OCI-LY1 (cell line): Measurements from ENCODE around the gene PRR5L.

Source experiments
- H2AFZ ChIP-seq: fragments of 200-600 bp; sonication (generic), shearing (Covaris generic); 2 replicates; pipeline ENCODE4 v1.6.0; 2014; ENCODE audit warnings: antibody characterized with exemption, mild to moderate bottlenecking, low read length
- H3F3A ChIP-seq: fragments of 200-600 bp; sonication (generic), shearing (Covaris generic); 2 replicates; pipeline ENCODE4 v1.6.0; 2014; ENCODE audit warnings: mild to moderate bottlenecking, antibody characterized with exemption, low read length, moderate library complexity; ENCODE audit not compliant: insufficient read depth
- H3K27ac ChIP-seq: fragments of 200-600 bp; sonication (generic); 2 replicates; pipeline ENCODE4 v1.5.1; 2014; ENCODE audit warnings: low read length, mixed run types, mild to moderate bottlenecking, low read depth; ENCODE audit not compliant: poor library complexity, severe bottlenecking
- H3K27me3 ChIP-seq: fragments of 200-600 bp; sonication (generic); 2 replicates; pipeline ENCODE4 v1.6.0; 2014; ENCODE audit warnings: antibody characterized with exemption, mild to moderate bottlenecking, low read length, moderate library complexity; ENCODE audit not compliant: insufficient read depth
- H3K36me3 ChIP-seq: fragments of 200-600 bp; sonication (generic); 2 replicates; pipeline ENCODE4 v1.6.1; 2014; ENCODE audit warnings: mild to moderate bottlenecking, antibody characterized with exemption, low read length, moderate library complexity, mixed read lengths; ENCODE audit not compliant: insufficient read depth
- H3K4me1 ChIP-seq: fragments of 200-600 bp; sonication (generic); 2 replicates; pipeline ENCODE4 v1.5.1; 2014; ENCODE audit warnings: mild to moderate bottlenecking, low read length, moderate library complexity; ENCODE audit not compliant: insufficient read depth, severe bottlenecking
- H3K4me2 ChIP-seq: fragments of 200-600 bp; sonication (generic), shearing (Covaris generic); 2 replicates; pipeline ENCODE4 v1.6.1; 2014; ENCODE audit warnings: low read length
- H3K4me3 ChIP-seq: fragments of 200-600 bp; sonication (generic); 2 replicates; pipeline ENCODE4 v1.5.1; 2014; ENCODE audit warnings: low read length, low read depth, mild to moderate bottlenecking, mixed read lengths; ENCODE audit not compliant: poor library complexity, severe bottlenecking
- H3K79me2 ChIP-seq: fragments of 200-600 bp; shearing (Covaris generic); 2 replicates; pipeline ENCODE4 v1.6.1; 2016; ENCODE audit warnings: mixed run types, low read length, mixed read lengths; ENCODE audit not compliant: insufficient read depth
- H3K9ac ChIP-seq: fragments of 200-600 bp; sonication (generic), shearing (Covaris generic); 2 replicates; pipeline ENCODE4 v1.6.1; 2014; ENCODE audit warnings: mild to moderate bottlenecking, low read length, mixed read lengths
- H3K9me2 ChIP-seq: fragments of 200-600 bp; sonication (generic), shearing (Covaris generic); 2 replicates; pipeline ENCODE4 v1.6.1; 2014; ENCODE audit warnings: low read depth, mild to moderate bottlenecking, low read length, mixed read lengths
- H3K9me3 ChIP-seq: fragments of 200-600 bp; shearing (Covaris generic); 2 replicates; pipeline ENCODE4 v1.6.1; 2014; ENCODE audit warnings: low read length, mixed read lengths
- H4K20me1 ChIP-seq: fragments of 200-600 bp; sonication (generic), shearing (Covaris generic); 2 replicates; pipeline ENCODE4 v1.6.0; 2016; ENCODE audit warnings: mild to moderate bottlenecking, low read length; ENCODE audit not compliant: insufficient read depth
- EZH2 ChIP-seq: fragments of 200-600 bp; sonication (generic), shearing (Covaris generic); IDR thresholded peaks from 2 replicates; pipeline ENCODE4 v1.8.0; 2017; ENCODE audit warnings: borderline replicate concordance, mixed run types, mild to moderate bottlenecking, antibody characterized with exemption, low read length, moderate library complexity, mixed read lengths
- TF ChIP-seq, protein P1 (sequence below): fragments of 200-600 bp; sonication (generic), shearing (Covaris generic); IDR thresholded peaks from 2 replicates; pipeline ENCODE4 v1.5.1; 2017; ENCODE audit warnings: mild to moderate bottlenecking, antibody characterized with exemption, low read length, moderate library complexity, mixed read lengths

PRR5L gene

DNA sequence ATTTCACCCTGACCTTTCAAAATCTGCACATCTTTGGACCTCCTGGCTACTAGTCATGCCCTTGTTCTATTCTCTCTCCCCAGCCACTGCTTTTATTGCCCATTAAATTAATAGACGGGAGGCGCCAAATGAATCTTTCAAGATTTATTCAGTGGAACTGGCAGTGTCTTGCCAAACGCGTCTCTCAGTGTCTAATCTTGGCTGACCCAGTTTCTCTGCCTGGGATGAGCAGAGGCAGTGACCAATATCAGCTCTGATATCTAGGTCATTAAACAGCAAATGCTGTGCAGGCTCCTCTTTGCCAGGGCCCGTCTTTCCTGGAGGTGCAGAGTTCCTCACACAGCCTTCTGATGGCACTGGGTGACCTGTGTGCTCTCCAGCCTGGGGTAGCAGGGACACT is 140.0 kb downstream of the PRR5L start:
- Histone ChIP-seq H3F3A (no peaks in the 10 kb centered on the region), H3K9me2 (no peaks in the 10 kb centered on the region), H3K4me3 (no peak overlapping the region), H3K79me2 (no peaks in the 10 kb centered on the region), H3K36me3 (no peaks in the 10 kb centered on the region), H3K4me2 (no peak overlapping the region), H3K27me3 (no peaks in the 10 kb centered on the region), H2AFZ (no peak overlapping the region), H3K9ac (no peak overlapping the region), H3K27ac (no peak overlapping the region), H3K4me1 (no peaks in the 10 kb centered on the region), H3K9me3 (no peaks in the 10 kb centered on the region), H4K20me1 (no peaks in the 10 kb centered on the region)
- no peak for TF ChIP-seq EZH2
- TF ChIP-seq, protein P1, sequence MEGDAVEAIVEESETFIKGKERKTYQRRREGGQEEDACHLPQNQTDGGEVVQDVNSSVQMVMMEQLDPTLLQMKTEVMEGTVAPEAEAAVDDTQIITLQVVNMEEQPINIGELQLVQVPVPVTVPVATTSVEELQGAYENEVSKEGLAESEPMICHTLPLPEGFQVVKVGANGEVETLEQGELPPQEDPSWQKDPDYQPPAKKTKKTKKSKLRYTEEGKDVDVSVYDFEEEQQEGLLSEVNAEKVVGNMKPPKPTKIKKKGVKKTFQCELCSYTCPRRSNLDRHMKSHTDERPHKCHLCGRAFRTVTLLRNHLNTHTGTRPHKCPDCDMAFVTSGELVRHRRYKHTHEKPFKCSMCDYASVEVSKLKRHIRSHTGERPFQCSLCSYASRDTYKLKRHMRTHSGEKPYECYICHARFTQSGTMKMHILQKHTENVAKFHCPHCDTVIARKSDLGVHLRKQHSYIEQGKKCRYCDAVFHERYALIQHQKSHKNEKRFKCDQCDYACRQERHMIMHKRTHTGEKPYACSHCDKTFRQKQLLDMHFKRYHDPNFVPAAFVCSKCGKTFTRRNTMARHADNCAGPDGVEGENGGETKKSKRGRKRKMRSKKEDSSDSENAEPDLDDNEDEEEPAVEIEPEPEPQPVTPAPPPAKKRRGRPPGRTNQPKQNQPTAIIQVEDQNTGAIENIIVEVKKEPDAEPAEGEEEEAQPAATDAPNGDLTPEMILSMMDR = no peak

DNA sequence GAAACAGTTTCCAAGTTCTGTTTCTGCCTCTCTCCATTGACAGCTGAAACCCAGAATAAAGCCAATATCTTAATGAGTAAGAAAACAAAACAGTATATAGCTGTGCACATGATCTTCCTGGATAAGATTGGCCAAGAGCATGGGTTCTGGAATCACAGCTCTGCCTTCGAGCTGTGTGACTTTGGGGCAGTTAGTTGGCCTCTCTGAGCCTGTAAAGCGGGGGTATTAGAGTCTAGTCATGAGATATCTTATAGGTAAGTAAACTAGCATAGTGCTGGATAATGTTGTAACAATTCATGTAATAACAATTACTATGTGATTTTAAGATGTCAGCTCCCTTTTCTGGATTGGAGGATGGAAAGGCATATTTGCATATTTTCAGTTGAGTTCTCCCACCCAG is 140.5 kb downstream of the PRR5L start:
- TF ChIP-seq, protein P1 = no peak
- TF ChIP-seq EZH2 = no peak
- Histone ChIP-seq H4K20me1 (no peaks in the 10 kb centered on the region), H3K9me2 (no peaks in the 10 kb centered on the region), H3K27me3 (no peaks in the 10 kb centered on the region), H2AFZ (no peak overlapping the region), H3K4me1 (no peaks in the 10 kb centered on the region), H3K9me3 (no peaks in the 10 kb centered on the region), H3F3A (no peaks in the 10 kb centered on the region), H3K27ac (no peak overlapping the region), H3K9ac (no peak overlapping the region), H3K4me3 (no peak overlapping the region), H3K36me3 (no peaks in the 10 kb centered on the region), H3K79me2 (no peaks in the 10 kb centered on the region), H3K4me2 (no peak overlapping the region)

DNA sequence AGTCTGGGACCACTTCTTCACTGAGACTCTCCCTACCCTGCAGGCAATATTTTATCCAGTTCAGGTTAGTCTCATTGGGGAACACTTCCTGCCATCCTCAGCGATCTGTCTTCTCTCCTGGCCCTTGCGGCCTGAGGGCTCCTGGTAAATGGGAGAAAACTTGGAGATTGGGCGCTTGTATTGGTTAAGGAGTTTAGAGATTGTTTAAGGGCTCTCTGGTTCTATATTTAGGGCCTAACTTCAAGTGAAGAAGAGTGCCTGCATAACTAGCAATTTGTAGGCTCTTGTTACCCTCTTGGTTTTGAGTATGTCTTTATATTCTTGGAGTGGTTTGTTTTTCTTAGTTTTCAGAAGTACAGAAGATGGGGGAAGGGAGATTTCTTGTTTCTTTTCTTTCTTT is 141.3 kb downstream of the PRR5L start:
- H3K4me1 ChIP-seq = no peaks in the 10 kb centered on the region
- no peaks in the 10 kb centered on the region for H3K27me3 ChIP-seq
- no peaks in the 10 kb centered on the region for H3K9me3 ChIP-seq
- no peaks in the 10 kb centered on the region for H3K79me2 ChIP-seq
- H3K4me3 ChIP-seq = no peak overlapping the region
- no peak overlapping the region for H2AFZ ChIP-seq
- H3K27ac ChIP-seq = no peak overlapping the region
- H4K20me1 ChIP-seq = no peaks in the 10 kb centered on the region
- H3F3A ChIP-seq = no peaks in the 10 kb centered on the region
- no peaks in the 10 kb centered on the region for H3K9me2 ChIP-seq
- no peak overlapping the region for H3K9ac ChIP-seq
- no peak overlapping the region for H3K4me2 ChIP-seq
- TF ChIP-seq, protein P1 = no peak
- no peak for TF ChIP-seq EZH2
- H3K36me3 ChIP-seq = no peaks in the 10 kb centered on the region
